DMS 273 (cell line): Measurements from ENCODE around the gene COL28A1.

Source experiments
- DNase-seq: peaks from one replicate; lab custom pipeline; 2025; ENCODE audit not compliant: unreplicated experiment; lab: John Stamatoyannopoulos, UW

The COL28A1 gene

GRCh38 chr7:7344583-7344982 is 191.1 kb downstream of the COL28A1 start:
- DNase-seq, result no peak

GRCh38 chr7:7335909-7336308 is 199.8 kb downstream of the COL28A1 start:
- DNase-seq, result no peak

GRCh38 chr7:7335215-7335614 is 200.5 kb downstream of the COL28A1 start:
- no peak for DNase-seq

GRCh38 chr7:7333610-7334009 is 202.1 kb downstream of the COL28A1 start:
- no peak for DNase-seq

- DNase-seq, result no peak
Measured at GRCh38 chr7:7331523-7331922, 204.2 kb downstream of the COL28A1 start.

GRCh38 chr7:7330997-7331396 is 204.7 kb downstream of the COL28A1 start:
- DNase-seq, result peak; percentile 36

GRCh38 chr7:7329326-7329725 is 206.3 kb downstream of the COL28A1 start:
- no peak for DNase-seq

GRCh38 chr7:7327423-7327822 is 208.2 kb downstream of the COL28A1 start:
- DNase-seq, result no peak

- DNase-seq, result no peak
Measured at GRCh38 chr7:7324698-7325097, 211.0 kb downstream of the COL28A1 start.

GRCh38 chr7:7323921-7324320 is 211.8 kb downstream of the COL28A1 start:
- DNase-seq, result peak; percentile 60

- no peak for DNase-seq
Measured at GRCh38 chr7:7323352-7323751, 212.3 kb downstream of the COL28A1 start.

GRCh38 chr7:7321681-7322080 is 214.0 kb downstream of the COL28A1 start:
- DNase-seq, result no peak

GRCh38 chr7:7318601-7319000 is 217.1 kb downstream of the COL28A1 start:
- no peak for DNase-seq

GRCh38 chr7:7317850-7318249 is 217.8 kb downstream of the COL28A1 start:
- no peak for DNase-seq

- no peak for DNase-seq
Measured at GRCh38 chr7:7315851-7316250, 219.8 kb downstream of the COL28A1 start.

GRCh38 chr7:7312323-7312722 is 223.3 kb downstream of the COL28A1 start:
- no peak for DNase-seq

GRCh38 chr7:7311001-7311400 is 224.7 kb downstream of the COL28A1 start:
- no peak for DNase-seq

- no peak for DNase-seq
Measured at GRCh38 chr7:7309203-7309602, 226.5 kb downstream of the COL28A1 start.
